ENCODE measurements around the gene PLA2G4E. TPM values are rescaled to one million over a fixed set of nuclear protein-coding genes. Genes with fewer than 3 reads are reported as not detected.

PLA2G4E gene
- total and polyA plus RNA-seq, 9 of the 15 experiments (the other 6 are each of a cell fraction or from before 2014, with no cell fraction given) = 0.03 TPM; not detected in 8

GRCh38 chr15:41972253-41973242 is 48.3 kb downstream of the PLA2G4E start, which contains the start of gene EHD4 (continued):
- TF ChIP-seq ZBTB2 (IDR thresholded peaks at IDR 0.05) = no peak; the same call in 1 of the 2 replicates
- no peak for TF ChIP-seq E2F1 (CRISPR knock-in tag; IDR thresholded peaks at IDR 0.05)
- no peak for TF ChIP-seq CHAMP1 (IDR thresholded peaks at IDR 0.05)
- TF ChIP-seq NCOA1 (IDR thresholded peaks at IDR 0.05; ENCODE audit: low read depth) = no peak
- peak; percentile 42 for TF ChIP-seq RB1 (IDR thresholded peaks at IDR 0.05; ENCODE audit: low read depth)
- no peak for TF ChIP-seq GTF2A2 (tag; IDR thresholded peaks at IDR 0.05)
- no peak for TF ChIP-seq PURB (CRISPR knock-in tag; IDR thresholded peaks at IDR 0.05; ENCODE audit: low read depth)
- TF ChIP-seq TOE1 (IDR thresholded peaks at IDR 0.05; ENCODE audit: borderline replicate concordance) = no peak
- TF ChIP-seq TOE1 (CRISPR knock-in tag; IDR thresholded peaks at IDR 0.05; ENCODE audit: borderline replicate concordance, low read depth) = no peak
- no peak for TF ChIP-seq CBFB (CRISPR knock-in tag; IDR thresholded peaks at IDR 0.05)
- TF ChIP-seq FOXK1 (CRISPR knock-in tag; IDR thresholded peaks at IDR 0.05; ENCODE audit: borderline replicate concordance) = no peak
- no peak for TF ChIP-seq DACH1 (IDR thresholded peaks at IDR 0.05; ENCODE audit: partially characterized antibody)
- TF ChIP-seq LCOR (CRISPR knock-in tag; IDR thresholded peaks at IDR 0.05) = no peak
- TF ChIP-seq ZNF449 (CRISPR knock-in tag; IDR thresholded peaks at IDR 0.05) = no peak
- TF ChIP-seq PYGO2 (tag; IDR thresholded peaks at IDR 0.05) = no peak
- no peak for TF ChIP-seq ZBTB1 (CRISPR knock-in tag; IDR thresholded peaks at IDR 0.05; ENCODE audit: borderline replicate concordance, low read depth)
- no peak for TF ChIP-seq HMG20A (CRISPR knock-in tag; conservative IDR thresholded peaks at IDR 0.05)
- peak; percentile 89 for TF ChIP-seq ZBTB12 (CRISPR knock-in tag; IDR thresholded peaks at IDR 0.05)
